MCF 10A (cell line): ENCODE measurements around the gene TMEM51. TPM values are rescaled to one million over a fixed set of nuclear protein-coding genes. Genes with fewer than 3 reads are reported as not detected.
"Not testable (repeated sequence)": the region's sequence is repeated elsewhere in the genome, so short reads cannot be mapped to it uniquely, and the experiment has no call there.

ENCODE experiments used
- BruUV-seq: library from RNA; stranded (reverse); fragments of 400-500 nt; replicated peaks from 2 replicates; lab custom pipeline; 2021; lab: Mats Ljungman, UMichigan
- CTCF ChIA-PET: fragments of 300-600 bp; sonication (Branson Sonifier 250); formaldehyde crosslinking; extraction: SDS; loops from one replicate; lab custom pipeline; 2021; ENCODE audit warnings: antibody characterized with exemption, inconsistent platforms; lab: Yijun Ruan, JAX
- POLR2A ChIA-PET: fragments of 300-600, 350-650 bp; sonication (Branson Sonifier 250); formaldehyde crosslinking; extraction: SDS; loops from one replicate; lab custom pipeline; 2020; ENCODE audit warnings: antibody characterized with exemption, inconsistent platforms; lab: Yijun Ruan, JAX
- DNase-seq: peaks from one replicate; pipeline ENCODE4 v3.0.0-alpha.2; 2018; ENCODE audit not compliant: unreplicated experiment
- H3K27ac Mint-ChIP-seq: one replicate; pipeline ENCODE4 v1.8.0; 2022; ENCODE audit warnings: mild to moderate bottlenecking, low read depth, mixed read lengths; ENCODE audit not compliant: unreplicated experiment
- H3K27me3 Mint-ChIP-seq: one replicate; pipeline ENCODE4 v1.8.0; 2022; ENCODE audit warnings: mixed read lengths; ENCODE audit not compliant: insufficient read depth, unreplicated experiment
- H3K36me3 Mint-ChIP-seq: one replicate; pipeline ENCODE4 v1.8.0; 2022; ENCODE audit warnings: mild to moderate bottlenecking, moderate library complexity, mixed read lengths; ENCODE audit not compliant: insufficient read depth, unreplicated experiment
- H3K4me1 Mint-ChIP-seq: one replicate; pipeline ENCODE4 v1.8.0; 2022; ENCODE audit warnings: mixed read lengths; ENCODE audit not compliant: insufficient read depth, unreplicated experiment
- H3K4me3 Mint-ChIP-seq: one replicate; pipeline ENCODE4 v1.8.0; 2022; ENCODE audit warnings: mild to moderate bottlenecking, moderate library complexity, mixed read lengths; ENCODE audit not compliant: unreplicated experiment
- H3K9me3 Mint-ChIP-seq: one replicate; pipeline ENCODE4 v1.8.0; 2022; ENCODE audit warnings: mixed read lengths; ENCODE audit not compliant: unreplicated experiment
- intact Hi-C: fragments of 100-400 bp; cut with micrococcal nuclease; formaldehyde crosslinking; loops from 2 replicates; pipeline ENCODE4 v1.14.1; 2022
- total RNA-seq: library from RNA; stranded (reverse); gene quantifications from 2 replicates; pipeline ENCODE4 v1.2.3, GENCODE V29; 2022
- TF ChIP-seq, protein P1 (sequence below): fragments of 200-600 bp; IDR thresholded peaks from one replicate; pipeline ENCODE4 v1.8.0; 2022; ENCODE audit warnings: antibody characterized with exemption, mild to moderate bottlenecking; ENCODE audit not compliant: unreplicated experiment

TMEM51 gene
- total RNA-seq, 1 experiment from 2014 or later = 6.4 TPM

DNA sequence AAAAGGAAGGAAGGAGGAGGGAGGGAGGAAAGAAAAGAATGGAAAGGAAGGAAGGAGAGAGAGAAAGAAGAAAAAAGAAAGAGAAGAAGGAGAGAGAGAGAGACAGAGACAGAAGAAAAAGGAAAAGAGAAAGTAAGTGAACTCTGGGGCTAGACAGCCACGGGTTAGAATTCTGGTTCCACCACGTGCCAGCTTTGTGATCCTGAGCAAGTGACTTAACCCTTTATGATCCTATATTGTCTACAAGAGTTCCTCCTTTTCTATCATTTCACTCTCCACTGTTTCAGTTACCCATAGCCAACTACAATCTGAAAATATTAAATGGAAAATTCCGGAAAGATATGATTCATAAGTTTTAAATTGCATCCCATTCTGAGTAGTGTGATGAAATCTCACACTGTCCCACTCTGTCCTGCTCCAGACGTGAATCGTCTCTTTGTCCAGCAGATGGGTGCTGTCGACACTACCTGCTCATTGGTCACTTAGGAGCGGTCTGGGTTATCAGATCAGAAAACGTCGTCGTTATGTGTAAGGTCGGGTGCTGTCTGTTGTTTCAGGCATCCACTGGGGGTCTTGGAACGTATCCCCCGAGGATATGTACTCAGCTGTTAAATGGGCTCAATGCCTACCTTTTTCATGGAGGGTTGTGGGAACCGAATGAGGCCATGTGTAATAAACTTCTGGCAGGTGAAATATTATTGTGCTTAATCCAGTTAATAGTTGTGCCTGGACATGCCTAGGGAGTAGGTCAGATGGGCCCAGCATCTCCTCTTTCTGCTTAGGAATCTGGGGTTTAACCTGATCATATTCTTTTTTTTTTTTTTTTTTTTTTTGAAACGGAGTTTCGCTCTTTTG is 19.1 kb downstream of the TMEM51 start:
- DNase-seq = peak; percentile 74
- BruUV-seq = TSS peak; percentile 70
- peak overlapping the region; percentile 87 for H3K27ac Mint-ChIP-seq
- intact Hi-C loops = loop anchor here (2.0 kb wide), 1 partner anchor 14 kb away; no protein-coding TSS in a partner anchor
- POLR2A ChIA-PET = interaction anchor here (0.6 to 2.7 kb wide), 7 partner anchors 14 to 565 kb away, joined by 3 to 13 read pairs (median 3); partner anchors contain the start of gene DNAJC16
- peaks cover 32% of the 10 kb centered on the region for H3K4me1 Mint-ChIP-seq
- H3K9me3 Mint-ChIP-seq = no peaks in the 10 kb centered on the region
- no peaks in the 10 kb centered on the region for H3K27me3 Mint-ChIP-seq
- peaks cover 4% of the 10 kb centered on the region for H3K36me3 Mint-ChIP-seq
- TF ChIP-seq, protein P1, sequence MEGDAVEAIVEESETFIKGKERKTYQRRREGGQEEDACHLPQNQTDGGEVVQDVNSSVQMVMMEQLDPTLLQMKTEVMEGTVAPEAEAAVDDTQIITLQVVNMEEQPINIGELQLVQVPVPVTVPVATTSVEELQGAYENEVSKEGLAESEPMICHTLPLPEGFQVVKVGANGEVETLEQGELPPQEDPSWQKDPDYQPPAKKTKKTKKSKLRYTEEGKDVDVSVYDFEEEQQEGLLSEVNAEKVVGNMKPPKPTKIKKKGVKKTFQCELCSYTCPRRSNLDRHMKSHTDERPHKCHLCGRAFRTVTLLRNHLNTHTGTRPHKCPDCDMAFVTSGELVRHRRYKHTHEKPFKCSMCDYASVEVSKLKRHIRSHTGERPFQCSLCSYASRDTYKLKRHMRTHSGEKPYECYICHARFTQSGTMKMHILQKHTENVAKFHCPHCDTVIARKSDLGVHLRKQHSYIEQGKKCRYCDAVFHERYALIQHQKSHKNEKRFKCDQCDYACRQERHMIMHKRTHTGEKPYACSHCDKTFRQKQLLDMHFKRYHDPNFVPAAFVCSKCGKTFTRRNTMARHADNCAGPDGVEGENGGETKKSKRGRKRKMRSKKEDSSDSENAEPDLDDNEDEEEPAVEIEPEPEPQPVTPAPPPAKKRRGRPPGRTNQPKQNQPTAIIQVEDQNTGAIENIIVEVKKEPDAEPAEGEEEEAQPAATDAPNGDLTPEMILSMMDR = no peak
- CTCF ChIA-PET = interaction anchor here (1.1 to 1.2 kb wide), 2 partner anchors 16 to 21 kb away, joined by 3 read pairs; no protein-coding TSS in a partner anchor
- H3K4me3 Mint-ChIP-seq = peak overlapping the region; percentile 64

DNA sequence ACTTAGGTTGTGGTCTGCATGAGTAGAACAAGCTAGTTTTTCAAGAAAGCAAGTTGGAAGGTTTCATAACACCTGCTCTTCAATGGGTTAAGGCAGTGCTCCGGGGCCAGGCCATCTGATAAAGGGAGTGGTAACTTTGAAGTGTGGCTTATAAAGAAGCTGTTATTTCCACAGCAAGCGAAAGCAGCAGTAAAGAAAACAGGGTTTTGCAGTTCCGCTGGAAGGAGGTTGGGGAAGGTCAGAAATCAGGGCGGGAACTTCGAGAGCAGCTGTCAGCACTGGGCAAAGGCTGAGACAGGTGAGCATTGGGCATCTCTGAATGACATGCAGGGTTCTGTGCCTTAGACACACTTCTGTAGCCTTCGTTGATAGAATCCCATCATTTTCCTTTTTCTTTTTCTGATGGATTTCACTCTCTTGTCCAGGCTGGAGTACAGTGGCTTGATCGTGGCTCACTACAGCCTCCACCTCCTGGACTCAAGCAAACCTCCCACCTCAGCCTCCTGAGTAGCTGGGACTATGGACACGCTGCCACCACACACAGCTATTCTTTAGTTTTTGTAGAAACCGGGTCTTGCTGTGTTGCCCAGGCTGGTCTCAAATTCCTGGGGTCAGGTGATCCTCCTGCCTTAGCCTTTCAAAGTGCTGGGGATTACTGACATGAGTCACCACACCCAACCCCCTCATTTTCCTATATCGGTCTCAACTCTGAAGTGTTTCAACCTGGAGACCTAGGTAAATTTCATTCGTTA is 20.5 kb downstream of the TMEM51 start:
- H3K4me3 Mint-ChIP-seq = no peak overlapping the region
- no TSS peak for BruUV-seq
- CTCF ChIA-PET = interaction anchor here (0.6 to 1.3 kb wide), 8 partner anchors 9 to 98 kb away, joined by 3 to 4 read pairs (median 3); no protein-coding TSS in a partner anchor

GRCh38 chr1:15174615-15174983 is 21.1 kb downstream of the TMEM51 start:
- Mint-ChIP-seq H3K4me1 (peaks cover 31% of the 10 kb centered on the region), H3K27ac (no peak overlapping the region)

More for the DNA sequence above, 20.5 kb downstream of the TMEM51 start:
- intact Hi-C loops = loop anchor here (2.0 kb wide), 1 partner anchor 15 kb away; no protein-coding TSS in a partner anchor
- Mint-ChIP-seq H3K27me3 (no peaks in the 10 kb centered on the region), H3K4me1 (peaks cover 28% of the 10 kb centered on the region), H3K36me3 (peaks cover 8% of the 10 kb centered on the region), H3K27ac (no peak overlapping the region), H3K9me3 (no peaks in the 10 kb centered on the region)
- POLR2A ChIA-PET = interaction anchor here (0.6 to 2.7 kb wide), 6 partner anchors 16 to 163 kb away, joined by 3 to 13 read pairs (median 4); no protein-coding TSS in a partner anchor
- DNase-seq = peak; percentile 65
- TF ChIP-seq, protein P1 = no peak

DNA sequence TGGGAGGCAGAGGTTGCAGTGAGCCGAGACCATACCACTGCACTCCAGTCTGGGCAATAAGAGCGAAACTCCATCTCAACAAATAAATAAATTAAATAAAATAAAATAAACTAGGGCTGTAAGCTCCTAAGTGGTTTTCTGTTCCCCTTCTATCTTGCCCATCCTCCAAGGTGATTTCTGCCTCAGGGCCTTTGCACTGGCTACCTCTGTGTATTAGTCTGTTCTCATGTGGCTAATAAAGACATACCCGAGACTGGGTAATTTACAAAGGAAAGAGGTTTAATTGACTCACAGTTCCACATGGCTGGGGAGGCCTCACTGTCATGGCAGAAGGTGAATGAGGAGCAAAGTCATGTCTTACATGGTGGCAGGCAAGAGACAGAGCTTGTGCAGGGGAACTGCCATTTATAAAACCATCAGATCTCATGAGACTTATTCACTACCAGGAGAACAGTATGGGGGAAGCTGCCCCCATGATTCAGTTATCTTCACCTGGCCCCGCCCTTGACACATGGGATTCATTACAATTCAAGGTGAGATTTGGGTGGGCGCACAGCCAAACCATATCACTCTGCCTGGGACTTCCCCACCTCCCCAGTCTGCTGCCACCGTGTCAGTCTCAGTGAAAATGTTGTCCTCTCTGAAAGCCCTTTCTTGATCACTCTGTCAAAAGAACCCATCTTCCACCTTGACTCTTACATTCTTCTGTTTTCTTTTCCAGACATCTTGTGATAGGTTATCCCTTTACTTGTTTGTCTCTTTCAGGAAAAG is 22.0 kb downstream of the TMEM51 start:
- intact Hi-C loops, H3K27me3 Mint-ChIP-seq, H3K36me3 Mint-ChIP-seq, BruUV-seq, DNase-seq, H3K9me3 Mint-ChIP-seq, H3K27ac Mint-ChIP-seq, H3K4me3 Mint-ChIP-seq: not testable (repeated sequence)
- POLR2A ChIA-PET = interaction anchor here (0.7 to 2.5 kb wide), 4 partner anchors 10 to 1285 kb away, joined by 3 to 11 read pairs (median 4); no protein-coding TSS in a partner anchor
- CTCF ChIA-PET = interaction anchor here (0.5 to 1.3 kb wide), 4 partner anchors 15 to 137 kb away, joined by 3 to 6 read pairs (median 4); no protein-coding TSS in a partner anchor
- H3K4me1 Mint-ChIP-seq = peaks cover 31% of the 10 kb centered on the region

More at GRCh38 chr1:15174615-15174983, 21.1 kb downstream of the TMEM51 start:
- TF ChIP-seq, protein P1 = no peak
- Mint-ChIP-seq H3K4me3 (no peak overlapping the region), H3K36me3 (peaks cover 8% of the 10 kb centered on the region), H3K9me3 (no peaks in the 10 kb centered on the region), H3K27me3 (no peaks in the 10 kb centered on the region)
- POLR2A ChIA-PET = interaction anchor here (0.6 to 2.5 kb wide), 4 partner anchors 17 to 1285 kb away, joined by 3 to 11 read pairs (median 4); no protein-coding TSS in a partner anchor
- DNase-seq = no peak
- BruUV-seq = no TSS peak
- CTCF ChIA-PET = interaction anchor here (0.5 to 1.3 kb wide), 4 partner anchors 21 to 136 kb away, joined by 3 to 6 read pairs (median 4); no protein-coding TSS in a partner anchor
- intact Hi-C loops = no loop called here
